ENCODE data around the gene BAHCC1. TPM values are rescaled to one million over a fixed set of nuclear protein-coding genes. Genes with fewer than 3 reads are reported as not detected.

BAHCC1 gene
- total RNA-seq, 1 experiment from 2014 or later, result 33.7 TPM

DNA sequence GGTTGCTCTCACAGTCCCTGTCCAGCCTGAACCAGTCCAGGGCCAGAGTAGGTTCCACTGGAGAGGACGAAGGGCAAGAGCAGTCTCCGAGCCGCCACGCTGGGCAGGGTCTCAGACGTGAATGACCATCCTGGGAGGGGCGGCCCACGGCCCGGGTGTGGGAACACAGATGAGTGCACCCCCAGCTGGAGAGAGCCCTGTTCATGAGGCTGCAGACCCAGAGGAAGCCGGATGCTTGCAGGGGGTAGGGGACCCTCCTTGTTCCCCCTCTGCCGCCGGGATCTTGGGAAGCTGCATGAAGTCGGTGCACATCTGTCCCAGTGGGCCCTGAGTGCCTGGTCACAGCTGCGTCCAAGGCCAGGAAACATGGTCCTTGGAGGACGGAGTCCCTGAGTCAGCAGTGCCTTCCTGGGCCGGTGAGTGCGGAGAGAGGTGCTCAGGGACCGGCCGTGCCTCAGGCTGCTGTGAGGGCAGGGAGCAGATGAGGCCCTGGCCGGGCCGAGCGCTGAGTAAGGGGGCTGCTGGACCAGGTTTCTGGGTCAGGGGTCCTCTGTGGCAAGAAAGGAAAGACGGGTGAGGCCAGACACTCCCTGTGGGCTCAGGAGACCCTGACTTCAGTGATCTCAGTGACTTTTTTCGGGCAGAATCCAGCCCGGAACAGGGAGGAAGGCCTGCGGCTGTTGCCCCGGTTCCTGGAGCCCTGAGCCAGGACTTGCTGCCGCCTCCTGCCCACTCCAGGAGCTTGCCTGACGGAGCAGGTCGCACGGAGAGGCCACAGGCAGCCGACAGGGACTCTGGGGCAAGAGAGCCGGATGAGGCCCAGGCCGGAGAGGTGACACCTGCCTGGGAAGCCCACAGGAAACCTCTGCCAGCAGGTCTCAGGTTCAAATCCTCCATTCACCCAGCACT is 71.6 kb downstream of the BAHCC1 start:
- TF ChIP-seq, protein P1, sequence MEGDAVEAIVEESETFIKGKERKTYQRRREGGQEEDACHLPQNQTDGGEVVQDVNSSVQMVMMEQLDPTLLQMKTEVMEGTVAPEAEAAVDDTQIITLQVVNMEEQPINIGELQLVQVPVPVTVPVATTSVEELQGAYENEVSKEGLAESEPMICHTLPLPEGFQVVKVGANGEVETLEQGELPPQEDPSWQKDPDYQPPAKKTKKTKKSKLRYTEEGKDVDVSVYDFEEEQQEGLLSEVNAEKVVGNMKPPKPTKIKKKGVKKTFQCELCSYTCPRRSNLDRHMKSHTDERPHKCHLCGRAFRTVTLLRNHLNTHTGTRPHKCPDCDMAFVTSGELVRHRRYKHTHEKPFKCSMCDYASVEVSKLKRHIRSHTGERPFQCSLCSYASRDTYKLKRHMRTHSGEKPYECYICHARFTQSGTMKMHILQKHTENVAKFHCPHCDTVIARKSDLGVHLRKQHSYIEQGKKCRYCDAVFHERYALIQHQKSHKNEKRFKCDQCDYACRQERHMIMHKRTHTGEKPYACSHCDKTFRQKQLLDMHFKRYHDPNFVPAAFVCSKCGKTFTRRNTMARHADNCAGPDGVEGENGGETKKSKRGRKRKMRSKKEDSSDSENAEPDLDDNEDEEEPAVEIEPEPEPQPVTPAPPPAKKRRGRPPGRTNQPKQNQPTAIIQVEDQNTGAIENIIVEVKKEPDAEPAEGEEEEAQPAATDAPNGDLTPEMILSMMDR (conservative IDR thresholded peaks at IDR 0.05), result no peak
- TF ChIP-seq EZH2 (IDR thresholded peaks at IDR 0.05; ENCODE audit: low read depth), result no peak
- Histone ChIP-seq H2AFZ (no peak overlapping the region), H4K20me1 (ENCODE audit: insufficient read depth) (no peaks in the 10 kb centered on the region), H3K9me2 (ENCODE audit: insufficient read depth) (no peaks in the 10 kb centered on the region), H3K4me3 (no peak overlapping the region), H3K79me2 (ENCODE audit: low read depth) (no peaks in the 10 kb centered on the region), H3F3A (ENCODE audit: insufficient read depth, low read depth) (no peaks in the 10 kb centered on the region), H3K9me3 (ENCODE audit: insufficient read depth, low read depth) (no peaks in the 10 kb centered on the region), H3K27ac (no peak overlapping the region), H3K4me2 (no peak overlapping the region), H3K4me1 (replicated peaks; ENCODE audit: insufficient read depth) (no peaks in the 10 kb centered on the region), H3K36me3 (ENCODE audit: low read depth) (no peaks in the 10 kb centered on the region), H3K27me3 (ENCODE audit: insufficient read depth, low read depth) (no peaks in the 10 kb centered on the region)
- intact Hi-C loops (cut with micrococcal nuclease; ENCODE audit: unreplicated experiment), result no loop called here
- no peak for DNase-seq
- ChIA-PET CTCF (no interaction called here), POLR2A (ENCODE audit: unreplicated experiment) (no interaction called here)
- no TSS peak for BruUV-seq (replicated peaks)

DNA sequence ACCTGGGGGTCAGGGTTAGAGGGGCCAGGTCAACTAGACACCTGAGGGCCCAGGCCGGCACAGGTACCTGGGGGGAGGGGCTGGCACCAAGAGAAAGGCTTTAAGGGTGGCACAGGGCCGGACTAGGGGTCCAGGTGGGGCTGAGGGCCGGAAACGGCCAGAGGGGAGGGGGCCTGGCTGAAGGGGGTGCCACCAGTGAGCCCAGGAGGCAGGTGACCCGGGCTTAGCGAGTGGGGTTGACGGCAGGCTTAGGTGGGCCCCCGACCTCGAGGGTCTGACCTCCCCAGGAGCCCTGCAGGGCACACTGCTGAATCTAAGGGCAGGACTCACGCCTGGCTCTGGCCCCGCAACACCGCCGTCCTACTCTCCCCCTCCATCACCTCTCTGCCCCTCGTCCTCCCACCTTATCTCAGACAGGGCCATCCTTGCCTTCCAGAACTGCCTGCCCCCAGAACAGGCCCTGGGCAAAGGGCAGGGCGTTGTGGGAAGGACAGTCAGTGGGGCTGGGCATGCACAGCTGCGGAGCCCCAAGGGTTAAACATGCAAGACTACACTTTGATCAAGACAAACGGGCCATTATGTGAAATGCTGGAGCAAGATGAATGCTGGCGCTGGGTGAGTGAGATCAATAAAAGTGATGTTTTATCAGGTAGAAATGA is 73.0 kb downstream of the BAHCC1 start:
- BruUV-seq (replicated peaks), result no TSS peak
- Histone ChIP-seq H3K27ac (no peak overlapping the region), H3F3A (ENCODE audit: insufficient read depth, low read depth) (no peaks in the 10 kb centered on the region), H3K79me2 (ENCODE audit: low read depth) (no peaks in the 10 kb centered on the region), H3K4me2 (no peak overlapping the region), H3K4me1 (replicated peaks; ENCODE audit: insufficient read depth) (no peaks in the 10 kb centered on the region), H2AFZ (no peak overlapping the region), H3K9me2 (ENCODE audit: insufficient read depth) (no peaks in the 10 kb centered on the region), H4K20me1 (ENCODE audit: insufficient read depth) (no peaks in the 10 kb centered on the region), H3K4me3 (no peak overlapping the region), H3K36me3 (ENCODE audit: low read depth) (no peaks in the 10 kb centered on the region), H3K27me3 (ENCODE audit: insufficient read depth, low read depth) (no peaks in the 10 kb centered on the region), H3K9me3 (ENCODE audit: insufficient read depth, low read depth) (no peaks in the 10 kb centered on the region)
- TF ChIP-seq, protein P1 (conservative IDR thresholded peaks at IDR 0.05), result no peak
- no peak for TF ChIP-seq EZH2 (IDR thresholded peaks at IDR 0.05; ENCODE audit: low read depth)
- CTCF ChIA-PET, result no interaction called here
- no peak for DNase-seq
- POLR2A ChIA-PET (ENCODE audit: unreplicated experiment), result no interaction called here
- intact Hi-C loops (cut with micrococcal nuclease; ENCODE audit: unreplicated experiment), result no loop called here

DNA sequence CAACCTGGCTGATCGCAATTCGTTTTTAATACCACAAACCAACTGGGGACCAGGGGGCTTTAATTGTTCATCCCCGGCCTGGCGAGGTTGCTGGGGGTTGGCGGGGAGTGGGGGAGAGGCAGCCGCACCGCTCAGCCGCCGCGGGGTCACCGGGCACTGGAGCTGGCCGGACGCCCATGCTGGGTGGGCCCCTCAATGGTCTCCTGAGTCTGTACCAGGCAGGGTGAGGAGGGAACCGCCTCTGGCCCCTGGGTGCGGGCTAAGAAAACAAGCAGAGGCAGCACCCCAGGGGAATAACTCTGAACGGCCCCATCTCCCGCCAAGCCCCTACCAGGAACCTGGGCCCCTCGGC is 73.5 kb downstream of the BAHCC1 start:
- H2AFZ ChIP-seq, result no peak overlapping the region
- no peaks in the 10 kb centered on the region for H3K4me1 ChIP-seq (replicated peaks; ENCODE audit: insufficient read depth)
- no TSS peak for BruUV-seq (replicated peaks)
- no peaks in the 10 kb centered on the region for H4K20me1 ChIP-seq (ENCODE audit: insufficient read depth)
- intact Hi-C loops (cut with micrococcal nuclease; ENCODE audit: unreplicated experiment), result no loop called here
- TF ChIP-seq EZH2 (IDR thresholded peaks at IDR 0.05; ENCODE audit: low read depth), result no peak
- TF ChIP-seq, protein P1 (conservative IDR thresholded peaks at IDR 0.05), result no peak
- ChIA-PET POLR2A (ENCODE audit: unreplicated experiment) (no interaction called here), CTCF (no interaction called here)
- H3K36me3 ChIP-seq (ENCODE audit: low read depth), result no peaks in the 10 kb centered on the region
- H3K79me2 ChIP-seq (ENCODE audit: low read depth), result no peaks in the 10 kb centered on the region
- H3F3A ChIP-seq (ENCODE audit: insufficient read depth, low read depth), result no peaks in the 10 kb centered on the region
- no peaks in the 10 kb centered on the region for H3K27me3 ChIP-seq (ENCODE audit: insufficient read depth, low read depth)
- no peak overlapping the region for H3K4me2 ChIP-seq
- H3K4me3 ChIP-seq, result no peak overlapping the region
- no peak overlapping the region for H3K27ac ChIP-seq
- DNase-seq, result no peak
- no peaks in the 10 kb centered on the region for H3K9me3 ChIP-seq (ENCODE audit: insufficient read depth, low read depth)
- H3K9me2 ChIP-seq (ENCODE audit: insufficient read depth), result no peaks in the 10 kb centered on the region
